GM23338 (cell line): ENCODE results near the gene SNAP91. TPM values are rescaled to one million over a fixed set of nuclear protein-coding genes. Genes with fewer than 3 reads are reported as not detected.

Source experiments
- ATAC-seq: fragments of 200-7000 bp; cut with Tn5 transposase; 3 replicates; pipeline ENCODE4 v1.9.1; 2020
- DNase-seq: peaks from one replicate; pipeline ENCODE4 v3.0.0-alpha.2; 2015; ENCODE audit warnings: low spot score
- H2AFZ ChIP-seq: fragments of 200-600 bp; sonication (generic); 2 replicates; pipeline ENCODE4 v1.8.0; 2016; ENCODE audit warnings: antibody characterized with exemption, mild to moderate bottlenecking, moderate library complexity
- H3F3A ChIP-seq: fragments of 200-600 bp; sonication (generic); replicated peaks from 2 replicates; pipeline ENCODE4 v1.8.0; 2017; ENCODE audit warnings: antibody characterized with exemption, mixed run types, low read depth
- H3K27ac ChIP-seq: fragments of 200-600 bp; sonication (generic); 2 replicates; pipeline ENCODE4 v1.6.1; 2016; ENCODE audit warnings: low read depth
- H3K27me3 ChIP-seq: fragments of 200-600 bp; sonication (generic); 2 replicates; pipeline ENCODE4 v1.8.0; 2016; ENCODE audit warnings: mild to moderate bottlenecking, mixed run types, moderate library complexity; ENCODE audit not compliant: insufficient read depth
- H3K36me3 ChIP-seq: fragments of 200-600 bp; sonication (generic); 2 replicates; pipeline ENCODE4 v1.8.0; 2016; ENCODE audit warnings: mild to moderate bottlenecking; ENCODE audit not compliant: insufficient read depth
- H3K4me1 ChIP-seq: fragments of 200-600 bp; sonication (generic); 2 replicates; pipeline ENCODE4 v1.8.0; 2016; ENCODE audit warnings: mild to moderate bottlenecking, moderate library complexity; ENCODE audit not compliant: insufficient read depth
- H3K4me2 ChIP-seq: fragments of 200-600 bp; sonication (generic); 2 replicates; pipeline ENCODE4 v1.7.1; 2017; ENCODE audit warnings: mixed run types
- H3K4me3 ChIP-seq: fragments of 200-600 bp; sonication (generic); 2 replicates; pipeline ENCODE4 v1.6.1; 2016; ENCODE audit warnings: mixed run types
- H3K79me2 ChIP-seq: fragments of 200-600 bp; sonication (generic); replicated peaks from 2 replicates; pipeline ENCODE4 v1.8.0; 2017; ENCODE audit warnings: mild to moderate bottlenecking; ENCODE audit not compliant: insufficient read depth
- H3K9me2 ChIP-seq: fragments of 200-600 bp; sonication (generic); 2 replicates; pipeline ENCODE4 v1.8.0; 2017; ENCODE audit not compliant: insufficient read depth
- H4K20me1 ChIP-seq: fragments of 200-600 bp; sonication (generic); replicated peaks from 2 replicates; pipeline ENCODE4 v1.8.0; 2017; ENCODE audit warnings: mild to moderate bottlenecking; ENCODE audit not compliant: insufficient read depth
- H3K27ac Mint-ChIP-seq: 2 replicates; pipeline ENCODE4 v1.8.0; 2020; ENCODE audit warnings: inconsistent platforms, mild to moderate bottlenecking, moderate library complexity, mixed read lengths
- H3K27me3 Mint-ChIP-seq: 3 replicates; pipeline ENCODE4 v1.8.0; 2022; ENCODE audit warnings: low read depth, mild to moderate bottlenecking, moderate library complexity, mixed read lengths, inconsistent platforms; ENCODE audit not compliant: insufficient read depth, poor library complexity
- H3K36me3 Mint-ChIP-seq: 3 replicates; pipeline ENCODE4 v1.8.0; 2021; ENCODE audit warnings: low read depth, mild to moderate bottlenecking, inconsistent platforms, moderate library complexity, mixed read lengths
- H3K4me1 Mint-ChIP-seq: 3 replicates; pipeline ENCODE4 v1.8.0; 2020; ENCODE audit warnings: mild to moderate bottlenecking, inconsistent platforms, mixed read lengths
- H3K4me3 Mint-ChIP-seq: 3 replicates; pipeline ENCODE4 v1.8.0; 2021; ENCODE audit warnings: moderate library complexity, mild to moderate bottlenecking, inconsistent platforms, mixed read lengths
- H3K9me3 Mint-ChIP-seq: 3 replicates; pipeline ENCODE4 v1.8.0; 2020; ENCODE audit warnings: moderate library complexity, mild to moderate bottlenecking, inconsistent platforms, mixed read lengths
- CREB1 ChIP-seq: fragments of 250-450 bp; sonication (Bioruptor Pico); IDR thresholded peaks from 2 replicates; pipeline ENCODE4 v1.5.0; 2020; ENCODE audit warnings: low read depth, mild to moderate bottlenecking, moderate library complexity
- EZH2 ChIP-seq: fragments of 200-600 bp; sonication (generic); IDR thresholded peaks from one replicate; pipeline ENCODE4 v1.8.0; 2017; ENCODE audit warnings: antibody characterized with exemption, mild to moderate bottlenecking, low read depth; ENCODE audit not compliant: unreplicated experiment
- EZH2phosphoT487 ChIP-seq: fragments of 200-600 bp; sonication (generic); IDR thresholded peaks from one replicate; pipeline ENCODE4 v1.8.1; 2018; ENCODE audit warnings: antibody characterized with exemption; ENCODE audit not compliant: unreplicated experiment
- JUNB ChIP-seq: IDR thresholded peaks from one replicate; pipeline ENCODE4 v1.6.1; 2016; ENCODE audit warnings: antibody characterized with exemption; ENCODE audit not compliant: unreplicated experiment
- NANOG ChIP-seq: IDR thresholded peaks from 2 replicates; pipeline ENCODE4 v1.6.1; 2016; ENCODE audit warnings: antibody characterized with exemption, borderline replicate concordance
- POLR2AphosphoS5 ChIP-seq: IDR thresholded peaks from 2 replicates; pipeline ENCODE4 v1.6.1; 2016; ENCODE audit warnings: antibody characterized with exemption, low read depth
- ZNF114 ChIP-seq: fragments of 250-450 bp; sonication (Bioruptor Pico); IDR thresholded peaks from 2 replicates; pipeline ENCODE4 v1.5.0; 2020; ENCODE audit warnings: mild to moderate bottlenecking, moderate library complexity
- ZNF331 ChIP-seq: fragments of 250-450 bp; sonication (Bioruptor Pico); IDR thresholded peaks from 2 replicates; pipeline ENCODE4 v1.5.0; 2020; ENCODE audit warnings: low read depth, mild to moderate bottlenecking, moderate library complexity
- polyA plus RNA-seq: library from polyadenylated mRNA; unstranded; fragments of >200 nt; fragmentation: Nextera tagmentation; extraction: Ambion mirVana; gene quantifications from 2 replicates; pipeline ENCODE4 v1.2.1, GENCODE V29; 2016
- total RNA-seq: library from RNA; depleted of rRNA; stranded (reverse); fragments of >200 nt; shearing (Covaris generic); gene quantifications from 2 replicates; pipeline ENCODE4 v1.2.3, GENCODE V29; 2014
- TF ChIP-seq, protein P1 (sequence below), 2 experiments: fragments of 200-600 bp in 1 of 2; sonication (generic) in 1 of 2; conservative IDR thresholded peaks; 2 replicates each; pipeline versions ENCODE4 v1.5.1 to v1.6.1; 2016 to 2017; ENCODE audit warnings: antibody characterized with exemption in 2 of 2, low read depth in 2 of 2, mild to moderate bottlenecking in 2 of 2, moderate library complexity in 1 of 2
- TF ChIP-seq, protein P2 (sequence below): IDR thresholded peaks from 2 replicates; pipeline ENCODE4 v1.6.1; 2016; ENCODE audit warnings: antibody characterized with exemption
- TF ChIP-seq, protein P3 (sequence below): IDR thresholded peaks from one replicate; pipeline ENCODE4 v1.6.1; 2018; ENCODE audit warnings: antibody characterized with exemption; ENCODE audit not compliant: unreplicated experiment

The SNAP91 gene
- total and polyA plus RNA-seq, 2 experiments from 2014 or later = 0.83 to 1.2 TPM

DNA sequence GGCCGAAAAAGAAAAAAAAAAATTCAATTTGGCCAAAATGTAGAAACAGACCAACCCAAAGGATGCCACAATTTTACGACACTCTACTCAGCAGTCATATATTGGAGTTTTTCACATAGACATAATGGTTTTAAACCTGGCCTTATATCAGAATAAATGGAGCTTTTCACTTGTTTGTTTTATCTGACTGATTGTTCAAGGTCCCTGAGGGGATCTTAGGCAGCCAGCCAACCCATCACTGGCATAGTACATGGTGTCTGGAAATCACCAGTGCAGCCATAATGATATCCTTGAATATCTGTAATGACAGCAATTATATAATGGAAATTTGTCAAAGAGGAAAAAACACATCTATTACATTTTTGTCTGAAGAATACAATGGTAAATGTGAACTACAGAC lies 99.7 kb downstream of the SNAP91 start:
- no peak overlapping the region for H3K4me3 ChIP-seq
- H3K36me3 Mint-ChIP-seq = no peaks in the 10 kb centered on the region
- DNase-seq (no peak), ATAC-seq (no peak)
- H3K27me3 Mint-ChIP-seq = peaks cover 1% of the 10 kb centered on the region
- H2AFZ ChIP-seq = no peak overlapping the region
- no peaks in the 10 kb centered on the region for H3K9me3 Mint-ChIP-seq
- no peaks in the 10 kb centered on the region for H4K20me1 ChIP-seq
- H3K4me1 ChIP-seq = no peaks in the 10 kb centered on the region
- no peak overlapping the region for H3K4me3 Mint-ChIP-seq
- no peaks in the 10 kb centered on the region for H3F3A ChIP-seq
- TF ChIP-seq EZH2 (no peak), JUNB (no peak)
- H3K27ac ChIP-seq = no peak overlapping the region
- H3K27ac Mint-ChIP-seq = no peak overlapping the region
- H3K9me2 ChIP-seq = no peaks in the 10 kb centered on the region
- H3K36me3 ChIP-seq = no peaks in the 10 kb centered on the region
- no peaks in the 10 kb centered on the region for H3K79me2 ChIP-seq
- no peak overlapping the region for H3K4me2 ChIP-seq
- H3K27me3 ChIP-seq = no peaks in the 10 kb centered on the region
- H3K4me1 Mint-ChIP-seq = no peaks in the 10 kb centered on the region

DNA sequence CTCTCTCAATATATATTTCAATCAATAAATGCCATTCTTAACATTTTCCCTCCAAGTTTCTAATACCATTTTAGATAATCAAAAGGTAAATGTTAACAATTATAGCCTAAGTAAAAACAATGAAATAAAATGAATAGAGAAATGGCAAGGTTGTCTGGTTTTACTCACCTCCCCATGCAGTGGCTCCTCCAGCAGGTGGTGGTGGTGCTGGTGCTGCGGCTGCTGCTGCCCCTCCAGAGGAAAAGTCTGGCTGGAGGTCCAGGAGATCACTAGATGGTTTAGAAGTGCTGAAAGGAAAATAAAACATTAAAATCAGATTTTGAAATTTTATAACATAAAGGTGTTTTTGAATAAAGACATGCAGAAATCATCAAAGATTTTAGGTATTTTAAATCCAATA lies 103.4 kb downstream of the SNAP91 start:
- Mint-ChIP-seq H3K36me3 (no peaks in the 10 kb centered on the region), H3K27me3 (peaks cover 1% of the 10 kb centered on the region), H3K27ac (no peak overlapping the region), H3K4me3 (no peak overlapping the region), H3K4me1 (no peaks in the 10 kb centered on the region), H3K9me3 (no peaks in the 10 kb centered on the region)
- Histone ChIP-seq H3F3A (no peaks in the 10 kb centered on the region), H3K79me2 (no peaks in the 10 kb centered on the region), H3K27me3 (no peaks in the 10 kb centered on the region), H3K4me1 (no peaks in the 10 kb centered on the region), H3K36me3 (no peaks in the 10 kb centered on the region), H3K9me2 (no peaks in the 10 kb centered on the region), H3K27ac (no peak overlapping the region), H2AFZ (no peak overlapping the region), H4K20me1 (no peaks in the 10 kb centered on the region), H3K4me3 (no peak overlapping the region), H3K4me2 (no peak overlapping the region)
- ATAC-seq (peak; percentile 54; the same call in 2 of the 3 replicates), DNase-seq (peak; percentile 9)
- no peak for TF ChIP-seq POLR2AphosphoS5
- TF ChIP-seq, protein P1, sequence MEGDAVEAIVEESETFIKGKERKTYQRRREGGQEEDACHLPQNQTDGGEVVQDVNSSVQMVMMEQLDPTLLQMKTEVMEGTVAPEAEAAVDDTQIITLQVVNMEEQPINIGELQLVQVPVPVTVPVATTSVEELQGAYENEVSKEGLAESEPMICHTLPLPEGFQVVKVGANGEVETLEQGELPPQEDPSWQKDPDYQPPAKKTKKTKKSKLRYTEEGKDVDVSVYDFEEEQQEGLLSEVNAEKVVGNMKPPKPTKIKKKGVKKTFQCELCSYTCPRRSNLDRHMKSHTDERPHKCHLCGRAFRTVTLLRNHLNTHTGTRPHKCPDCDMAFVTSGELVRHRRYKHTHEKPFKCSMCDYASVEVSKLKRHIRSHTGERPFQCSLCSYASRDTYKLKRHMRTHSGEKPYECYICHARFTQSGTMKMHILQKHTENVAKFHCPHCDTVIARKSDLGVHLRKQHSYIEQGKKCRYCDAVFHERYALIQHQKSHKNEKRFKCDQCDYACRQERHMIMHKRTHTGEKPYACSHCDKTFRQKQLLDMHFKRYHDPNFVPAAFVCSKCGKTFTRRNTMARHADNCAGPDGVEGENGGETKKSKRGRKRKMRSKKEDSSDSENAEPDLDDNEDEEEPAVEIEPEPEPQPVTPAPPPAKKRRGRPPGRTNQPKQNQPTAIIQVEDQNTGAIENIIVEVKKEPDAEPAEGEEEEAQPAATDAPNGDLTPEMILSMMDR (conservative IDR thresholded peaks at IDR 0.05; ENCODE audit: low read depth in 2 of 2) = peak; percentile 42 to 46

DNA sequence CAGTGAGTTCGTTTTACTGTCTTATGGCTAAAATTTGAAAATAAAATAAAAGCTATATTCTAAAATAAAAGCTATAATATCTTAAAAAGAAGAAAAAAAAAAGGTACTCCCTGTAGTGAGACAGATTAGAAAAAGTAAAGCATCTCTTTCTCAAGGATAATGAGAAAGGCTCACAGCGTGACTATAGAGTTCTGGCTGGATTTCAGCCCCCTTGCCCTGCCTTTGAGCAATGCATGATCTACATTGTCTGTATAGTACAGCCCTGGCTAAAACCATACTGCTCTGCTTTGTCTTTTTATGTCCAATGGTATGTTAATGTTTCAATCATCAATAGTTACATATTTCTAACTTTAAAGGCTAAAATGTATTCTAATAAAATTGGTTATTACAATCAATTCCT lies 105.3 kb downstream of the SNAP91 start:
- Histone ChIP-seq H3K4me3 (no peak overlapping the region), H4K20me1 (no peaks in the 10 kb centered on the region), H3K9me2 (no peaks in the 10 kb centered on the region), H3K79me2 (no peaks in the 10 kb centered on the region), H3K27me3 (no peaks in the 10 kb centered on the region), H3K4me2 (no peak overlapping the region), H3K4me1 (no peaks in the 10 kb centered on the region), H3K27ac (no peak overlapping the region), H3K36me3 (no peaks in the 10 kb centered on the region), H2AFZ (no peak overlapping the region), H3F3A (no peaks in the 10 kb centered on the region)
- no peaks in the 10 kb centered on the region for H3K4me1 Mint-ChIP-seq
- ATAC-seq = no peak
- H3K9me3 Mint-ChIP-seq = no peaks in the 10 kb centered on the region
- H3K4me3 Mint-ChIP-seq = no peak overlapping the region
- H3K27me3 Mint-ChIP-seq = peaks cover 1% of the 10 kb centered on the region
- DNase-seq = no peak
- no peaks in the 10 kb centered on the region for H3K36me3 Mint-ChIP-seq
- no peak overlapping the region for H3K27ac Mint-ChIP-seq
- TF ChIP-seq, protein P2, sequence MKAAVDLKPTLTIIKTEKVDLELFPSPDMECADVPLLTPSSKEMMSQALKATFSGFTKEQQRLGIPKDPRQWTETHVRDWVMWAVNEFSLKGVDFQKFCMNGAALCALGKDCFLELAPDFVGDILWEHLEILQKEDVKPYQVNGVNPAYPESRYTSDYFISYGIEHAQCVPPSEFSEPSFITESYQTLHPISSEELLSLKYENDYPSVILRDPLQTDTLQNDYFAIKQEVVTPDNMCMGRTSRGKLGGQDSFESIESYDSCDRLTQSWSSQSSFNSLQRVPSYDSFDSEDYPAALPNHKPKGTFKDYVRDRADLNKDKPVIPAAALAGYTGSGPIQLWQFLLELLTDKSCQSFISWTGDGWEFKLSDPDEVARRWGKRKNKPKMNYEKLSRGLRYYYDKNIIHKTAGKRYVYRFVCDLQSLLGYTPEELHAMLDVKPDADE = no peak
- TF ChIP-seq, protein P3, sequence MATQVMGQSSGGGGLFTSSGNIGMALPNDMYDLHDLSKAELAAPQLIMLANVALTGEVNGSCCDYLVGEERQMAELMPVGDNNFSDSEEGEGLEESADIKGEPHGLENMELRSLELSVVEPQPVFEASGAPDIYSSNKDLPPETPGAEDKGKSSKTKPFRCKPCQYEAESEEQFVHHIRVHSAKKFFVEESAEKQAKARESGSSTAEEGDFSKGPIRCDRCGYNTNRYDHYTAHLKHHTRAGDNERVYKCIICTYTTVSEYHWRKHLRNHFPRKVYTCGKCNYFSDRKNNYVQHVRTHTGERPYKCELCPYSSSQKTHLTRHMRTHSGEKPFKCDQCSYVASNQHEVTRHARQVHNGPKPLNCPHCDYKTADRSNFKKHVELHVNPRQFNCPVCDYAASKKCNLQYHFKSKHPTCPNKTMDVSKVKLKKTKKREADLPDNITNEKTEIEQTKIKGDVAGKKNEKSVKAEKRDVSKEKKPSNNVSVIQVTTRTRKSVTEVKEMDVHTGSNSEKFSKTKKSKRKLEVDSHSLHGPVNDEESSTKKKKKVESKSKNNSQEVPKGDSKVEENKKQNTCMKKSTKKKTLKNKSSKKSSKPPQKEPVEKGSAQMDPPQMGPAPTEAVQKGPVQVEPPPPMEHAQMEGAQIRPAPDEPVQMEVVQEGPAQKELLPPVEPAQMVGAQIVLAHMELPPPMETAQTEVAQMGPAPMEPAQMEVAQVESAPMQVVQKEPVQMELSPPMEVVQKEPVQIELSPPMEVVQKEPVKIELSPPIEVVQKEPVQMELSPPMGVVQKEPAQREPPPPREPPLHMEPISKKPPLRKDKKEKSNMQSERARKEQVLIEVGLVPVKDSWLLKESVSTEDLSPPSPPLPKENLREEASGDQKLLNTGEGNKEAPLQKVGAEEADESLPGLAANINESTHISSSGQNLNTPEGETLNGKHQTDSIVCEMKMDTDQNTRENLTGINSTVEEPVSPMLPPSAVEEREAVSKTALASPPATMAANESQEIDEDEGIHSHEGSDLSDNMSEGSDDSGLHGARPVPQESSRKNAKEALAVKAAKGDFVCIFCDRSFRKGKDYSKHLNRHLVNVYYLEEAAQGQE = no peak
- TF ChIP-seq ZNF114 (CRISPR knock-in tag) (no peak), POLR2AphosphoS5 (no peak), EZH2 (no peak), JUNB (no peak), EZH2phosphoT487 (no peak), NANOG (no peak), ZNF331 (CRISPR knock-in tag) (no peak), CREB1 (no peak)
- TF ChIP-seq, protein P1 (conservative IDR thresholded peaks at IDR 0.05; ENCODE audit: low read depth in 2 of 2) = no peak
